HCEC 1CT (cell line): Measurements from ENCODE around the gene CCL5.

ENCODE experiments used
- DNase-seq: peaks from one replicate; pipeline ENCODE4 v3.0.0-alpha.2; 2017

Gene CCL5

GRCh38 chr17:35866341-35866950 lies 13.7 kb downstream of the CCL5 start:
- peak; percentile 48 for DNase-seq

- DNase-seq = peak; percentile 58
Measured at GRCh38 chr17:35865412-35866340, 14.5 kb downstream of the CCL5 start.

DNA sequence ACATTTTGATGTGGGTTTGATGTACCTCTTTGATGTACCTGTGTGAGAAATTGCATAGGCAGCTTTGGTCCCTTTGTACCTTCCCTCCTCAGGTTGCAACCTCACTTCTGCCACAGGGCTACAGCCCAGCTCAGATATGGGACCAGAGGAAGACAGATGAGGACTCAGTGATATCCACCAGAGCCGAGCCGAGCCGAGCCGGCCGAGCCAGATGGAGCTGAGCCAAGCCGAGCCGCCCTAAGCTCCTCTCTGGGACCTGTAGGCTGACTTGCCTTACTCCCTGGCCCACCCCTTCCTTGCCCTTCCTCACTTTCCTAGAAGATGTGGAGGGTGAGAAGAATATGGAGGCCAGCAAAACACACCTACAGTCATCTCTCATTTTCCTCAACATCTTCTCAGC lies 15.3 kb downstream of the CCL5 start:
- no peak for DNase-seq

GRCh38 chr17:35856603-35857002 lies 23.6 kb downstream of the CCL5 start:
- no peak for DNase-seq

DNA sequence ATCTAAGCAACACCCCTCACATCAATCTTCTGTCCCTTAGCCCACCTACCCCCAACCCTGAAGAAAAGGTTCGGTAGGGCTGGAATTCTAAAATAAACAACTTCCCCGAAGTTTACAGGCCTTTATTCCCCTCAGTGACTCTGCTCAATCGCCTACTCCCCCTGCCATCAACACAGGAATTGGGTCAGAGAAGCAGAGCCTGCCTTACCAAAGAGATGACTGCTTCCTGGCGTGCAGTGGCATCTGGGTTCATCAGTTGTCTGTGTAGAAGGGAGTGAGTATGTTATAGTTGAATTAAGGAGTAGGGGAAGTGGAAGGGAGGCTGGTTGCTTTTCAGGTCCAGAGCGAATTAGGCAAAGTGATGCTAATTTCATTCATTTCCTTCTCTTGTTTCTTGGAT lies 24.2 kb downstream of the CCL5 start:
- no peak for DNase-seq

- DNase-seq = peak; percentile 52
Measured at GRCh38 chr17:35849469-35850348, 30.5 kb downstream of the CCL5 start.

DNA sequence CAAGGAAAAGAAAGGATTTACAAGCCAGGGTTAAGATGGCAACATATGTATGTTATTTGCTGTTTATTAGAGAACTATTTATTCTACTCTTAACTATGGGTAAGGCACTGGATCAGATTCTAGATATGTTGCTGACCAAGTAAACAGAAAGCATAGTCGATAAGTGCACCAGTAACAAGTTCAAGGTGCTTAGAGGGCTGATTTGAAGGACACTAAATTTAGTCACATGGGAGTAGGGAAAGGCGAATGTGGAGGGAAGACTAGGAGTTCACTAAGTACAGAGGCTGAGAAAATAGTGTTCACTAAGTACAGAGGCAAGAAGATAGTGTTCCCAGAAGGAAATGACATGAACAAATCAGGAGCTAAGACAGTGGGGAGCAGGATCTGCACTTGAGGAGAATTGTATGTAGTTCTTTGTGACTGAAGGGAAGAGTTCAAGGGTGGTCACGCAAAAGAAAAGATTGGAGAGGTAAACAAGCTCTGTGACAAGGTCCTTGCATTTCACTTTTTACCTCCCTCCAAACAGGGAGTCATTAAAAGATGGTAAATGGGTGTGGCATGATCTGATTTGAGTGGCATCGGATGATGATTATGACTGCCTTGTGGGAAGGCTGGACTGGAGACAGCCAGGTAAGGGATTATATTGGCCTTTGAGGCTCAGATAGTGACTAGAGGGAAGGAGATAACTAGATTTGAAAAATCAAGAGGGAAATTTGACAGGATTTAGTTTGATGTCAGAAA lies 32.4 kb downstream of the CCL5 start:
- DNase-seq = no peak

DNA sequence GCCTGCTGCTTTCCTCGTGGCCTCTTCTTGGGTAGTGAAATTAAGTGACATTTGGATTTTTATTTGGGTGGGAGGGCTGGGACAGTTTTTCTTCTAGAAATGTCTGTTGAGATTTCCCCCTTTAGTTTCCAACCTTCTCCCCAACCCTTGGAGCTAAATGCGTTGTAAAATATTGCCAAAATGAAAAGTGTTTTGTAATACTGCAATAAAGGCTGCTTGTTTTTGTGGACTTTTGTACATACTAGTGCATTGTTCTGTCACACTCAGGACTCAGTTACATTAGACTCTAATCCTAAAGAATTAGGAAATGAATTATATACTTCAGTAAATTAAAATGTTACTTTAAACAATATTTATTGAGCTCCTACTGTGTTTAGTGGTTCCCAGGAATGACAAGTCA lies 33.2 kb downstream of the CCL5 start:
- no peak for DNase-seq

DNA sequence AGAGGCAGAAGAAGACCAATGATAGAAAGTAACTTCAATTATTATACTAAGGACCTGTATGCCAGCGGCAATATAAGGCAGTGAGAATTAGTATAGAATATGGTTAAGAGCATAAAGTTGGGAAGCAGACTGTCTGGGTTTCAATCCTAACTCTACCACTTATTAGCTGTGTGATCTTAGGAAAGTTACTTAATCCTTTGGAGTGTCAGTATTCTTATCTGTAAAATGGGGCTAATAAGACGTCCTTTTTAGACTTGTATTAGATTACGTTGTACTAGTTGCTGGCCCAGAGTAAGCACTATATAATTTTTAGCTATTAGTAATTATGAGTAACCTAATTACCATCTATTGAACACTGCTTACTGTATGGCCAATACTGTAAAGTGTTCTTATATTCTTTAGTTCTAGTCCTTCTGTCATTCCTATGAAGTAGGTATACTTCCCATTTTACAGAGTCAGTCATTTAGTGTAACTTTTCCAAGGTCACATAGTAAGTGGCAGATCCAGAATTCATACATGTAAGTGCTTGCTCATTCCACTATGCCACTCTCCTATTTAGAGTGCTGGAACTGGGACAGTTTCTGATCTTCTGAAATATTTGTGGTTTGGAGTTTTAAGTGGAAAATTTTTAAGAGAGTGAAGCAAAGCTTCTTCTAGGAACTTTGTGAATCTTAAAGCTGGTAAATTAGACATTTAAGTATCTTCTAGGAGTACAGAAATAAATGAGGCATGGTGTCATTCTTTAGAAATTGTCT lies 33.9 kb downstream of the CCL5 start:
- no peak for DNase-seq

DNA sequence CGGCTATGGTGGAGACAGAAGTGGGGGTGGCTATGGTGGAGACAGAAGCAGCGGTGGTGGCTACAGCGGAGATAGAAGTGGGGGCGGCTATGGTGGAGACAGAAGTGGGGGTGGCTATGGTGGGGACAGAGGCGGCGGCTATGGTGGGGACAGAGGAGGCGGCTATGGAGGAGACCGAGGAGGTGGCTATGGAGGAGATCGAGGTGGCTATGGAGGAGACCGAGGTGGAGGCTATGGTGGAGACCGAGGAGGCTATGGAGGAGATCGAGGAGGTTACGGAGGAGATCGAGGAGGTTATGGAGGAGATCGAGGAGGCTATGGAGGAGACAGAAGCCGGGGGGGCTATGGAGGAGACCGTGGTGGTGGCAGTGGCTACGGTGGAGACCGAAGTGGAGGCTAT lies 35.6 kb downstream of the CCL5 start:
- no peak for DNase-seq

DNA sequence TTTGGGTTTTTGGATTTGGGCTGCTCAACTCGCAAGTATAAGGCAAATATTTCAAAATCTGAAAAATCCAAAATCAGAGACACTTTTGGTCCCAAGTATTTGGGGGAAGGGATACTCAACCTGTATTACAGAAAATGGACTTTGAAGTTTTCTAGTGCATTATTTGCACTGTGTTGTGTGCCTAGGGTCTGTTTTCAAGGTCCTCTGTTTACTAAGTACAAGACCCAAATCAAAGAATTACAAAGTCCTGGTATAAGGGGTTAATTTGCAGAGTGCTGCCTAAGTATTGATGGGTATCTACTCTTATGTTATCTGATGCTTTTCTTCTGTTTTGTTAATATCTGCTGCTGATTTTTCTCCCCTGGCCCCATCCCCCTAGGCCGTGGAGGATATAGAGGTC lies 36.5 kb downstream of the CCL5 start:
- DNase-seq = no peak

GRCh38 chr17:35842239-35842638 lies 37.9 kb downstream of the CCL5 start:
- DNase-seq = no peak

DNA sequence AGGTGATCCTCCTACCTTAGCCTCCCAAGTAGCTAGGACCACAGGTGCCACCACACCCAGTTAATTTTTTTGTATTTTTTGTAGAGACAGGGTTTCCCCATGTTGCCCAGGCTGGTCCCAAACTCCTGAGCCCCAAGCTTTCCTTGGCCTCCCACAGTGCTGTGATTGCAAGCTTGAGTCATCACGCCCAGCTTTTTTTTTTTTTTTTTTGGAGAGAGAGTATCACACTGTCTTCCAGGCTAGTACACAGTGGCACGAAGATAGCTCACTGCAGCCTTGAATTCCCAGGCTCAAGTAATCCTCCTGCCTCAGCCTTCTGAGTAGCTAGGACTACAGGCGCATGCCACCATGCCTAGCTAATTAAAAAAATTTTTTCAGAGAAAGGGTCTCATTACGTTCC lies 38.7 kb downstream of the CCL5 start:
- DNase-seq = peak; percentile 31

- DNase-seq = no peak
Measured at GRCh38 chr17:35841101-35841500, 39.1 kb downstream of the CCL5 start.

GRCh38 chr17:35825206-35825605 lies 55.0 kb downstream of the CCL5 start:
- DNase-seq = no peak
